22Rv1 (cell line): ENCODE results near the gene CAP2.

ENCODE experiments used
- ZFX ChIP-seq: fragments of 450-650 bp; IDR thresholded peaks from 2 replicates; pipeline ENCODE4 v1.6.1; 2017; ENCODE audit warnings: antibody characterized with exemption, borderline replicate concordance
- TF ChIP-seq, protein P1 (sequence below): fragments of 450-650 bp; IDR thresholded peaks from 2 replicates; pipeline ENCODE4 v1.5.1; 2017; ENCODE audit warnings: mild to moderate bottlenecking

GRCh38 chr6:17469006-17469832 is 75.8 kb downstream of the CAP2 start:
- TF ChIP-seq, protein P1, sequence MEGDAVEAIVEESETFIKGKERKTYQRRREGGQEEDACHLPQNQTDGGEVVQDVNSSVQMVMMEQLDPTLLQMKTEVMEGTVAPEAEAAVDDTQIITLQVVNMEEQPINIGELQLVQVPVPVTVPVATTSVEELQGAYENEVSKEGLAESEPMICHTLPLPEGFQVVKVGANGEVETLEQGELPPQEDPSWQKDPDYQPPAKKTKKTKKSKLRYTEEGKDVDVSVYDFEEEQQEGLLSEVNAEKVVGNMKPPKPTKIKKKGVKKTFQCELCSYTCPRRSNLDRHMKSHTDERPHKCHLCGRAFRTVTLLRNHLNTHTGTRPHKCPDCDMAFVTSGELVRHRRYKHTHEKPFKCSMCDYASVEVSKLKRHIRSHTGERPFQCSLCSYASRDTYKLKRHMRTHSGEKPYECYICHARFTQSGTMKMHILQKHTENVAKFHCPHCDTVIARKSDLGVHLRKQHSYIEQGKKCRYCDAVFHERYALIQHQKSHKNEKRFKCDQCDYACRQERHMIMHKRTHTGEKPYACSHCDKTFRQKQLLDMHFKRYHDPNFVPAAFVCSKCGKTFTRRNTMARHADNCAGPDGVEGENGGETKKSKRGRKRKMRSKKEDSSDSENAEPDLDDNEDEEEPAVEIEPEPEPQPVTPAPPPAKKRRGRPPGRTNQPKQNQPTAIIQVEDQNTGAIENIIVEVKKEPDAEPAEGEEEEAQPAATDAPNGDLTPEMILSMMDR = peak; percentile 21
- no peak for TF ChIP-seq ZFX
